ENCODE results near the gene COBLL1.

Gene COBLL1

DNA sequence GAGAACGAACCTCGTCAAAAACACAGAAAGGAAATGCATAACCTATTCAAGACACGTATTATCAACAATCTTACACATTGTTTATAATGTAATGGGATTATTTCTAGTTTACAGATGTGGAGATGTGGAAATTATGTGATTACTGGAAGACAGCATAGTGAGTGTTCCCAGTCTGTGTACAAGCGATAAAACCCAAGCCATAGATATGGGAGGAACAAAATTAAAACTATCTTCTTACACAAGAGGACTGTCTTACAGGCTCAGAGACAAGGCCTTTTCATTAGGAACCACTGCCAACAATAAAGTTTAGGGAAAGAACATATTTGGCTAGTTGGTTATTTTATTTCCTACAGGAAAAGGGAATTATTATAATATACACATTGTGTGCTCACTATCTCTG lies 20.3 kb downstream of the COBLL1 start:
- DNase-seq (ENCODE audit: low spot score) = no peak

DNA sequence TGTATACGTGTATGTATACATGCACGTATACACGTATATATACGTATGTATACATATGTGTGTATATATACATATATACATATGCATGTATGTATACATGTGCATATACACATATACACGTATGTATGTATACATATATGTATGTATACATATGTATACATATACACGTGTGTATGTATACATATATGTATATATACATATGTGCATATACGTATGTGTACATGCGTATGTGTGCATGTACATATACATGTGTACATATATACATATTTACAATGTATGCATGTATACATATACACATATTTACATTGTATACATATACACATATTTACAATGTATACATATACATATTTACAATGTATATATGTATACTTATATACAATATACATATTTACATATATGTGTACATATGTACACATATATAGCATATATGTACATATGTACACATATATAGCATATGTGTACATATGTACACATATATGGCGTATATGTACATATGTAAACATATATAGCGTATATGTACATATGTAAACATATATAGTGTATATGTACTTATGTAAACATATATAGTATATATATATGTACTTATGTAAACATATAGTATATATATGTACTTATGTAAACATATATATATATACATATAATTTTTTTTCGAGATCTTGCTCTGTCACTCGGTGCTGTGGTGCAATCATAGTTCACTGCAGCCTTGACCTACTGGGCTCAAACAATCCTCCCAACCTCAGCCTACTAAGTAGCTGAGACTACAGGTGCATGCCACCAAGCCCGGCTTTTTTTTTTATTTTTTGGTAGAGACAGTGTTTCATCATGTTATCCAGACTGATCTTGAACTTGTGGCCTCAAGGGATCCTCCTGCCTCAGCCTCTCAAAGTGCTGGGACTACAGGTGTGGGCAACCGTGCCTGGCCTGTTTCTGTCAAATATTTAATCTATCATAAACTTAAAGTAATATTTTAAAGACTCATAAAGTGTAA lies 23.2 kb downstream of the COBLL1 start:
- DNase-seq (ENCODE audit: low spot score) = no peak

DNA sequence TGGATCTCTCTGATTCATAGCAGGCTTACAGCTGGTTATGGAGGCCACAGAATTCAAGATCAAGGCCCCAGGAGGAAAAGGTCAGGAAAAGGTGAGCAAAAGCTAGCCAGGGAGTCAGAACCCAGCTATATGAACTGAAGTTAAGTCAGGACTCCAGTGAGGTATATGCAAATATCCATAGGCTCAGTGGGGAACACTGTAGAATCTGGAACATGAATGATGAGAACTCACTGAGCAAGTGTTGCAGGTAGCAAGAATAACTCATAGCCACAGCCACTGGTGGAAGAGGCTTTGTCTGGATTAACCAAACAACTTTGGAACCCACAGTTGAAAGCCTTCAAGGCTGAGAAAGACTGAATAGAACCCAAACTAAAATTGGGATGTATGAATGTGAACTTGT lies 24.7 kb downstream of the COBLL1 start:
- no peak for DNase-seq (ENCODE audit: low spot score)

DNA sequence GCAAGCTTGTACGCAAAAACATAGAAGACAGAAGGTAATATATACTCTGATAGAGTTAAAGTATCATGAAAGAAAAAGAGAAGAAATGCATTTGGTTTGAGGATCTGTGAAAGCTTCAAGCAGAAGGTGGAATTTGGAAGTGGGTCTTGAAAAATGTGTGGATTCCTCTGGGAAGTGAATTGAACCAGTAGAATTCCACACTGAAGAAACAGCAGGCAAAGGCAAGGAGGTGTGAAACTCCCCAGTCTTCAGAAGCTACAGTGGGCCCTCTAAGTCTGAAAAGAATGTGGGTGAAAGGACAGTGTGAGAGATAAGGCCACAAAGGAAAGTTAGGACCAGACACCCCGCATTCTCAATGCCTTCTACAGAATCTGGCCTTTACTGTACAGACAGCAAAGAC lies 25.6 kb downstream of the COBLL1 start:
- DNase-seq (ENCODE audit: low spot score) = no peak

DNA sequence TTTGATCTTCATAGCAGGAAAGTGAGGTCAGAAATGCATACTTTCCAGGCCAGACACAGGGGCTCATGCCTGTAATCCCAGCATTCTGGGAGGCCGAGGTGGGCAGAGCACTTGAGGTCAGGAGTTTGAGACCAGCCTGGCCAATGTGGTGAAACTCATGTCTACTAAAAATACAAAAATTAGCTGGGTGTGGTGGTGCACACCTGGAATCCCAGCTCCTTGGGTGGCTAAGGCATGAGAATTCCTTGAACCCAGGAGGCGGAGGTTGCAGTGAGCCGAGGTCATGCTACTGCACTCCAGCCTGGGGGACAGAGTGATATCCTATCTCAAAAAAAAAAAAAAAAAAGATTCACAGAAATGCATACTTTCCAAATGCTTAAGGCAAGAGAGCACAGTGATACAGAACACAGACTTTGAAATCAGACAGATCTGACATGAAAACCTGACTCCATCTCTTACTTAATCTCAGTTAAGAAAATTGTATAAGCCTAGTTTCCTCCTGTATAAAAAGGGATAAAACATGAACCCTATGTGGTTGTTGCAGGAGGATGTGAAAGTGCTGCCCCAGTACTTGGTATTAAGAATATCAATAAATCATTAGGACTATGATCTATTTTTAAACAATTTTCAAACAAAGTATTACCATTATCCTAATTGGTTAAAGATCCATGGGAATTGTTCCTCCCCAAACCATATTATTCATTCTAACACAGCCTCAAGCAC lies 26.4 kb downstream of the COBLL1 start:
- no peak for DNase-seq (ENCODE audit: low spot score)

DNA sequence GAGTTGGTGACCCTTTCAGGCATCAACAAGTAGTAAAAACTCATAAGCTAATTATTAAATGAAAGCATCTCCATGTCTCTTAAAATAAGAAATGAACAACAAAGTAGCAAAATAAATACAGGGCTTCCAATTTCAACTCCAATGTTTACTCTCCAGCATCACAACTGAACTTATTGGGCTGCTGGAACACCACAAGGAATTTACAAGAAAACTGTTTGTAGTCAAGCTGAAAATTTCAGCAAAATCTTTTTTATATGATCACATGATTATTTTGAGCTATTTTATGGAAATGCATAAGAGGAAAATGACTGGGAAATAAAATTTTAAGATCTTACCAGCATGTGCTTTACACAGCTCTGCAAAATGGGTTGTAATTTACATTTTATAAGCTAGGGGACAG lies 28.1 kb downstream of the COBLL1 start:
- no peak for DNase-seq (ENCODE audit: low spot score)

DNA sequence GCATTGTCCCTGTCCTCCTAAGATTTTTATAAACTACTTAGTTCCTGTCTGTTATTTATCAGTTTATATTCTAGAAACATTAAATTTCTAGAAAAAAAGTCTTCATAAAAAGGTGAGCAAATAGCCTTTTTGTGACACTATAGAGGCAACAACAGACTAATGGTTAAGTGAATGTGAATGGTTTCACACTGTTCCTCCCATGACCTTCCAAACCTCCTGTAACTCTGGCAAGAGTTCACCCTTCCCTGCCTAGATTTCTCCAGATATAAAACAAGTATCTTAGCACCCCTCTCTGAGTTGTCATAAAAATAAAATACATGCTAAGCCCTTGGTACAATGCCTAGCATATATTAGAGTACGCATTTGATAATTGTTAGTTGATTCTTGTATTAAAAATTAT lies 29.2 kb downstream of the COBLL1 start:
- no peak for DNase-seq (ENCODE audit: low spot score)

DNA sequence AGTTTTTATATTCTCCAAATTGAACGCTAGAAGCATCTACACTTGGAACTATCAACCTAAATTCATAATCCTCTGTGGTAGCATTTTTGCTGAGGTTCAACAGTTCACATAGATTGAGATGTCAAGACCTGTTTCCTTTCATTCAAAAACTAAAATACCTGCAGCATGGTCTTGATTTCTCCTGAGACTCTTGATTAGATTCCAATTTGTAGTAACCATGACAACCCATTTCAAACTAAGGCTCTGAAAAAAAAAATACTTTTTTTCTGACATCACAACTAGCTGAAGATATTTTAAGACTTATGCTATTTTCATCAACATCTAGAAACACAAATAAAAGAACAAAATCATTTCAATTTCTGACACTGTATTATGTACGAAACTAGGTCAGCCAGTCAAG lies 29.8 kb downstream of the COBLL1 start:
- DNase-seq (ENCODE audit: low spot score) = no peak

DNA sequence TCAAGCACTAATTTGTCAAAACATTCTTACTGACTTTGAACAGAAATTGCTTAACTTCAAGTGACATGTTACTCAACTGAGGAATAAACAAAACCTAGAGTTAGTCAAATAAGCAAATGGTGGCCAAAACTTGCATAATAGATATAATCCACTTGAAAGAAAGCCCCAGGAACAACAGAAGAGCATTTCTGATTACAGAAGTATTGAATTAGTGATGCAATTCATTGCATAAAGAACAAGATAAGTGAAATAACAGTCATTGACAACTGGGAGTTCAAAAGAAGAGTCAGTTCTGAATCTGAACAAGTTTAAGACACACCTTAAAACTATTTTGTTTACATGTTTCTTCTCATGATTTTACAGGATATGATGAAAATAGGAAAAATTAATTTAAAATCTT lies 30.8 kb downstream of the COBLL1 start:
- DNase-seq (ENCODE audit: low spot score) = no peak

DNA sequence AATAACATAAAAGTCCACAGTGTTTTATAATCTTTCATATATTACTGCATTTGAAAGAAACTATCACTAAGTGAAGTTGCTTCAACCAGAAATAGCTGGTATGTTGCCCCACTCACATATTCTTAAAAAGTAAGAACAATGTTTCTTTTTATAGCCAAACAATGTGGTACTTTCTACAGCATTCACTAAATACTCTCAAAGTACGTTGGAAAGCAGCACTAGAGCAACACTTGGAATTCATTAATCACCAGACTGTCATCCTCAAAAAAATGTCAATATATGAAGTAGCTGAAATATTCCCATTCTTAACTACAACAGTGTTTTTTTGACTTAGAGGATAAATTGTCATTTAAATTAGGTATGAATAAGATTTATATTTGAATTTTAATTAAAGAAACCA lies 32.8 kb downstream of the COBLL1 start:
- DNase-seq (ENCODE audit: low spot score) = no peak

DNA sequence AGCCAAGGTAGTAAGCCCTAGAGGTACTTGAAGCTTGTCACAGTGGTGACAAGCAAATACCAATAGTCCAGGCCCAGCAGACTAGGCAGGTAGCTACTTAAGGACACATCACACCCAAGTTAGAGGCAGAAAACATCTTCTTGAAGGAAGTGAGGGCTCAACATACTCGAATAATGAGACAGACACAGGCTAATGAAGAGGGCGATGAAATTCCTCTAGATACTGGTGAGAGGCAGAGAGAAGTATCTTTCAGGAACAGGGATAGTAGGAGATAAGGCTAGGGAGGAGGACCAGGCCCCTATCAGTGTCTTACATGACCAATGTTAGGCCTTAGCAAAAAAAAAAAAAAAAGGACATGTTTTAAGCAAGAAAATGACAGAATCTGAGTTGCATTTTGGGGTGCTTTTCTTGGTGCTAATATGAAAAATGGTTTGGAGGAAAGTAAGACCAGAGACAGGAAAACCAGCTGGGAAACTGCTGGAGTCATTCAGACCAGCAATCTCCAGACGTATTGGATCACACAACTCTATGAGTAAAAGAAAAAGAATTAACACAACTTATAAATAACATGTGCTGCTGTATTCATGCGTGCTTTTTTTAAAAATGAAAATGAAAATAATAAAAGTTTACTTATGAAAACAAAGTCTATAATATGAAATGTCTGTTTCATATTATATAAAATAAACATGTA lies 37.7 kb downstream of the COBLL1 start:
- no peak for DNase-seq (ENCODE audit: low spot score)

DNA sequence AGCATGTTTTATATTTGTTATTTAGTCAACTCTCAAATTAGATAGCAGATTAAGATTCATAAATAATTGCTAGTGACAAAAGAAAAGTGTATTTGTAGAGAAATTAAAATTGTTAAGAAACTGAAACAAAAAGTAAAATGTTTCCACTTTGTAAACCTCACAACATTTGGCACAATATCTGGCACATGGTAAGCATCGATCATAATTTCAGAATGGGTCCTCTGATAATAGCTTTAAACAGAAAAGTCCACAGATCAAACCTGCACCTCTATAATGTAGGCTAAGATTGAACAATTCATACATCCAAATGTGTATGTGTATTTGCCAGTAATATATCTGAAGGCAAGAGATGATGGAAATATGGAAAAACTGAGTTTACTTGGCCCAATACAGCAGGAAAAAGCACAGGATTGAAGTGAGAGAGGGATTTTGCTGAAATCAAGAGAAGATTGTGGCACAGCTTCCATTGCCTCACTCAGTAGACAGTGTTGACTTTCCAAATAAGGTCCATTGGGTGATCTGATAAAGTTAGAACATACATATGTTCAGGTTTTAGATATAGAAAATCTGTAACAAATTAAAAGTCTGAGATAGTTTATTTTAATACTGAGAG lies 39.4 kb downstream of the COBLL1 start:
- no peak for DNase-seq (ENCODE audit: low spot score)

DNA sequence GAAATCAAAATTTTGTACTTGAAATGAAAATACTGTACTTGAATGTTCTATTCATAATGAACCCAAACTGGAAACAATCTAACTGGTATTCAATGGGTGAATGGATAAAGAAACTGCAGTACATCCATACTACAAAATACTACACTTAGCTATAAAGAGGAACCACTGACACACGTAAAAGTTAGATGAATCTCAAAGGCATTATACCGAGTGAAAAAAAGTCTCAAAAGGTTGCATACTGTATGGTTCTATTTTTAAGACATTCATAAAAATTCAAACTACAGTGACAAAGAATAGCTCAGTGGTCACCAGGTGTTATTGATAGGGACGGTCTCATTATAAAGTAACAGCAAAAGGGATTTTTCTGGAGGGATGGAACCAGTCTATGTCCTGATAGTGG lies 41.1 kb downstream of the COBLL1 start:
- no peak for DNase-seq (ENCODE audit: low spot score)

DNA sequence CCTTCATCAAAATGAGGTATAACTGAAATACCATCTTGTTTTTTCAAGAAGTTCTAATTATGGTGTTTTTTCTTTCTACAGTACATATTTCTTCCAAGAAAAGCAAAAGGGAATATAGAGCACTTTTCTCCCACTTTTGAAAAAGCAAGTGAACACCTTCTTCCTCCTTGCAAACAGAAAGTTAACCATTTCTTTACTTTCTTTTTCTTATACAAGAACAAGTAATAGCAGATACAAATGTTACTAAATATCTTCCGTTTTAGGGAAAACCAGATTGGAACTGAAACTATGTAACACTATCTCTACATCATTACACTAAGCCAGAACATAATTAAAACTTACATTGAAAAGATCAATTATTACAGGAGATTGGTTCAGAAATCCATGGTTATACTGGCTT lies 44.0 kb downstream of the COBLL1 start:
- DNase-seq (ENCODE audit: low spot score) = no peak

DNA sequence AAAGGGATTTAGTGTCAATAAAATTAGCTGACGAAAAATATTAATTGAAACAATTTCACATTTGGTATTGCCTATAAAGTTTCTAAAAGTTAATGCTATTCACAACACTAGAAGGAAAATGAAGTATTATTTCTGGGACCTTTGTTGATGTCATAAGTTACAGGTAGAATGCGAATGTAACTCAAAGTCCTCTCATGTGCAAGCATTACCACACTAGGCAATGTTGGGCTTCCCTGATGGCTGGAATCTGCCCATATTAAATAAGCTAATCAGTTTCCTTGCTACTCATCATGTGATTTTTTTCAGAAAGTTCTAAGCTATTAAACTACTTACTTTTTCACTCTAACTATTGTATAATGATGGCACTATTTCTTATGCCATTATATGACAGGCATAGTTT lies 44.6 kb downstream of the COBLL1 start:
- DNase-seq (ENCODE audit: low spot score) = no peak

DNA sequence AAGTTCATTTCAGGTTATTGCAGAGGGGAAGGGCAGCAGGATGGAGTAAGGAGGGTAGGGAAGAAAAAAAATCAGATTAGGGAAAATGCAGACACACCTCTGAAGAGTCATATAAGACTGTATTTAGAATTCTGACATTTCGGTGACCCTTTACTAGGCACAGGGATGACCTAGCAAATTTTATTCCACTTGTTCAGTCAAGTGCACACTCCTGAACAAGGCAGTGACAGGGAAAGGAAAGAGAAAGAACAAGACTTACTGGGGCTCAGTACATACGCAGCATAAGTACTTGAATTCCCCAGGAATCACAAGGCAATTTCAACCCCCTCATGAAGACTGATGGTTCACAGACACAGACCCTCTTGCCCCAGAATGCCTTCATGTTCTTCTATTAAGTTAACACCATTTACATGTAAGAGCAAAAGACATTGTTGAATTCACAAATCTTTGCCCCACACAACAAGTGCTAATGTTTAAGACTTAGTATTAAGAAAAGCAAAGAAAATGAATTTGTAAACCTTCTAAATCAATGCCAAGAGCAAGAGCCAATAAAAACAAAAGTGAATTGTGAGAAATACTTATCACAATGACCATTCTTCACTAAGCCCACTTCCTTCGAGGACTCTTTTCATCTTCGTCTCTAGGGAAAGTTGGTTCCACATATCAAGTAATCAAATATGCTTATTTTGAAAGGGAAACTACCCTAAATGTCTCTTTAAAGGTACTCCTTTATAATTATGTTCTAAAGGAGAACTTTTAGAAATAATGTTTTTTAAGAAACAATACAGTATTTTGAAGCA lies 47.0 kb downstream of the COBLL1 start:
- DNase-seq (ENCODE audit: low spot score) = peak; percentile 47

DNA sequence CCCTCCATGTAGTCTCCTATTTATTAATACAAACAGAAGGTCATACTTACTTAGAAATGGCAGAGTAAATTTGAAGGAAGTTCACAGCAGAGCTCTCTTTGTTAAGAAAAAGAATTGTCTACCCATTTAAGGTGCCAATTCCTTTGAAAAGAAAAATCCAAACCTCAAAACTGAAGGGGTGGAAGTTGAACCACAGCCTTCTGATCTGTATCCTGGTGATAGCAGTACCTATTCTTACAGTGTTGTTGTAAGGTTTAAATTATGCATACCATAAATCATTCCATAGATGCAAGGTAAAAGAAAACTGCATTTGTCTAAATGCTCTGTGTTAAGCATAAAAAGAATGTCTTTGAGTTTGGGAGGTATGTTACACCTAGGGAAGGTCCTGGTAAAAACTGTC lies 47.6 kb downstream of the COBLL1 start:
- no peak for DNase-seq (ENCODE audit: low spot score)

DNA sequence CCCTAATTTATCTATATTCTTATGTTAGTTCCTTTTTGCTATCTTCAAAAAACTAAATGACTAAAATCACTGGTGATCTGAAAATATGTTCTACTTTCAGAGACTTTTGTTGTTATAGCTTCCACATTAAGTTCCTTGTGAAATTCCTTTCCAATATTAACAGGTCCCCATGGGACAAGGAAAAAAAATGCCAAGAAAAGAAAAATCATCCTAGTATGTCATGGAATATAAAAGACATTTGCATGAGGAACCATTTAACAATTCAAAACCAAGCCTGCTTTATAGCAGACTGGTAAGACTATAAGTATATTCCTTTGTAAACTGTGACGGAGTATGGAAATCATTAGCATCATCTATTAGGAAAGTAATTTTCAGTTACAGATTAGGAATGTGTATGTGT lies 48.1 kb downstream of the COBLL1 start:
- no peak for DNase-seq (ENCODE audit: low spot score)

DNA sequence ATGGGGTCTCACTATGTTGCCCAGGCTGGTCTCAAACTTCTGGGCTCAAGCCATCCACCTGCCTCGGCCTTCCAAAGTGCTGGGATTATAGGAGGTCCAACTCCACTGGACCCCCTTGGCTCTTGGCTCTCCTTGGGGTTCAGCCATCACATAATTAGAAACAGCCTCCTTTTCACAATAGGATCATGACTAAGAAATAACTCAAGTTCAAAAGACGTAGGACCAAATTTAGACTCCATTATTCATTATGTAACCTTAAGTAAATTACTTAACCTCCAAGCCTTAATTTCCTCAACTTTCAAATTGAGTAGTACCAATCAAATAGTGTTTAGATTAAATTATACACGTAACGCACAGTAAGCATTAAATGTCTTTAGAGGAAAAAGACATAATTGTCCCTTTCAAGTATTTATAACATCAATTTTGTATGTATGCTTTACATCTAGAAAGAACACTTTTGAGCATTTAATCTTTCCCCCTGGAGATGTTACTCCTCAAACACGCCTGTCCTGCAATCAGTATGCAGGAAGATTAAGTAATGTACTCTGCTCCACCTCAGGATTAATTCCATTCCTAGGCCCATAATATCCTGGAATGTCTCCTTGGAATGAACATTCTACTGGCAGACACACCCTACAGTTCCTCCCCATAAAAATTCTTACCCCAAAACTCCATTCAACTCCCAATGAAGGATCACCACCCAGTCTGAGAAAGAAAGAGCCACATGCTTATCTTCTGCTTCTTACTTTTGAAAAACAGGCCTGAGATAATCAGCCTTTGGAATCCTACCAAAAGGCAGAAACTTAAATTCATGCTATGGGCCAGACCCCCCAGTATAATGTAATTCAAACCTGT lies 49.1 kb downstream of the COBLL1 start:
- peak; percentile 74 for DNase-seq (ENCODE audit: low spot score)

DNA sequence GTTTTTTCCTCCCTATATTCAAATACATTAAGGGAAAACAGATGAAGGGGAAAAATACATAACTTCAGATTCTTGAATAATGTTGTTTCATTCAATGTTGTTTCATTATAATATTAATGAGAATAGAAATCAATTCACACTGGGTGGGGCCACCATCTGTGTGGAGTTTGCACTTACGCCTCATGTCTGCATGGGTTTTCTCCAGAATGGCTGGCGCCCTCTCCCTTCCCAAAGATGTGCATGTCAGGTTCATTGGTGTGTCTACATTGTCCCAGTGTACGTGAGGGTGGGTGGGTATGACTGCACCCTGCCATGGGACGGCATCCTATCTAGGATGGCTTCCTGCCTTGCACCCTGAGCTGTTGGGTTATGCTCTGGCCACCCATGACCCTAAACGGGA lies 51.7 kb downstream of the COBLL1 start:
- DNase-seq (ENCODE audit: low spot score) = no peak

DNA sequence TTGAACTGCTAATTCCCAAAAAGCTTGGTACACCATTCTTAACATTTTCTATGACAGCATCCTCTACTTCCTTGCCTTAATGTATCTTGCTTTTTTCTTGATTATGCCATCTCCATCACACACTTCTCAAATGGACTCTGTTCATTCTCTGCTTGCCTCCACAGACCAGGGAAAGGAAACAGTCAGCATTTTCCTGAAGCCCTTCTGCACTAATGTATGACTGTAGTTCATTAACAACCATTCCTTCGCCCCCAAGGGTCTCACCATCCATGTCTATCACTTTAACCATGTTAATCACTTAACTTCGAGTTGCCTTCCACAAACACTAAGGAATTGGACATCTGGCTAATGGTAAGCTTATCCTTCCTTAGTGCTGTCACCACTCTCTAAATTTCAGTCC lies 54.8 kb downstream of the COBLL1 start:
- no peak for DNase-seq (ENCODE audit: low spot score)

Measured in LoVo (cell line).